ENCODE data around the gene FOXL2NB.
"Not testable (repeated sequence)": the region's sequence is repeated elsewhere in the genome, so short reads cannot be mapped to it uniquely, and the experiment has no call there.

Gene FOXL2NB

GRCh38 chr3:138946663-138947494 lies at the start of gene FOXL2NB, which contains the start of gene FOXL2:
Gene FOXL2NB, plus strand, starts transcription at chr3:138947217. Its CDS starts 148 bp downstream, at chr3:138947365.
Gene FOXL2, minus strand, starts transcription at chr3:138947137. Its CDS starts 415 bp downstream, at chr3:138946722.
- no peak for DNase-seq (ENCODE audit: low spot score)

GRCh38 chr3:138898301-138898700 lies 48.7 kb upstream of the FOXL2NB start:
- no peak for DNase-seq (ENCODE audit: low spot score)

DNA sequence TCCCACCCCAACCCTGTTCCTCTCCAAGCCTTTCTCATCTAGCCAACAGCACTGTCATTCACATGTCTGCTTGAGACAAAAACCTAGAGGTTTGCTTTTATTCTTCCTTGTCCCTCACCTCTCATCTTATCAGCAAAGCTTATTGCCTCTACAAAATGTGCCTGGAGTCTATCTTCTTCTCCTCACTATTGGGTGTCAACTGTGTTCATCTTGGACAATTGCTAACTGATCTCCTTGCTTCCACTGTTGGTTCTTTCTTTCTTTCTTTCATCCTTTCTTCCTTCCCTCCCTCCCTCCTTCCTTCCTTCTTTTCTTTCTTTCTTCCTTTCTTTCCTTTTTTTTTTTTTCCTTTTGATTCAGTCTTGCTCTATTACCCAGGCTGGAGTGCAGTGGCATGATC lies 48.3 kb upstream of the FOXL2NB start:
- no peak for DNase-seq (ENCODE audit: low spot score)

- no peak for DNase-seq (ENCODE audit: low spot score)
Observed at GRCh38 chr3:138899351-138899991, 47.5 kb upstream of the FOXL2NB start.

GRCh38 chr3:138901567-138901966 lies 45.5 kb upstream of the FOXL2NB start:
- no peak for DNase-seq (ENCODE audit: low spot score)

DNA sequence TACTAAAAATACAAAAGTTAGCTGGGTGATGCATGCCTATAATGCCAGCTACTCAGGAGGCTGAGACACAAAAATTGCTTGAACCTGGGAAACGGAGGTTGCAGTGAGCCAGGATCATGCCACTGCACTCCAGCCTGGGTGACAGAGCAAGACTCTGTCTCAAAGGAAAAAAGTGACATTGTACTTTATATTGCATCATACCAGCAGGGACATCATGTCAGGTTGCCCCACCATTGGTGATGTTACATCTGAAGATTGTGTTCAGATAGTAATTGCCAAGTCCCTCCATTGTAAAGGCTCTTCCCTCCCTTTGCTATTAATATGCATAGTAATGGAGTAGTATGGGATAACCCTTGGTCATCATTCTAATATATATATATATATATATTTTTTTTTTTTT lies 44.8 kb upstream of the FOXL2NB start:
- no peak for DNase-seq (ENCODE audit: low spot score)

- no peak for DNase-seq (ENCODE audit: low spot score)
Observed at GRCh38 chr3:138907539-138907938, 39.5 kb upstream of the FOXL2NB start.

DNA sequence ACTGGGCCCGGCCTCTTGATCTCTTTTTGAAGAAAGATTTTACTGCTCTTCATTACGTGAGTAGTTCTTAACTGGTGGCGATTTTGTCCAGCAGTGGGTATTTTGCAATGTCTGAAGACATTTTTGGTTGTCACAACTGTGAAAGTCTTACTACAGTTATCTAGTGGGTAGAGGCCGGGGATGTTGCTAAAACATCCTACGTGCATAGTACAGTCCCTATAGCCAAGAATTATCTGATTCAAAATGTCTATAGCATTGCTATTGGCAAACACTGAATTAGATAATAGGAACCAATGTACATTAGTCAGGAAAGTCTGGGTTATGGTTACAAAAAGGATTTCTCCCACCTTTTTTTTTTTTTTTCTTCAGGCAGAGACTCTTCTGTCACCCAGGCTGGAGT lies 38.2 kb upstream of the FOXL2NB start:
- no peak for DNase-seq (ENCODE audit: low spot score)

- peak; percentile 18 for DNase-seq (ENCODE audit: low spot score)
Observed at GRCh38 chr3:138909904-138910303, 37.1 kb upstream of the FOXL2NB start.

DNA sequence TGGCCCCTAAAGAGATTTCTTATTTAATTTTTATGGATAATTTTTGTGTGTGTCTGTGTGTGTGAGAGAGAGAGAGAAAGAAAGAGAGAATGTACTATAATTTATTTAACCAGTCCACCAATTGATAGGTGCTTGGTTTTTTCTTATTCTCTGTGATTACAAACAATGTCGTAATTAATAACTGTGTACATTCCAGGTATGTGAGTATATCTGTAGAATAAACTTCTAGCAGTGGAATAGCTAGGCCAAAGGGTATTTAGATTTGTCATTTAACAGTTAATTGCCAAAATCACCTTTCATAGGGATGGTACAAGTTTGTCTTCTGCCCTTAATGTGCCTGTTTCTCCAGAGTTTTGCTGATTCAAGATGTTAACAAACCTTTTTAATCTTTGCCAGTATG lies 35.4 kb upstream of the FOXL2NB start:
- no peak for DNase-seq (ENCODE audit: low spot score)

DNA sequence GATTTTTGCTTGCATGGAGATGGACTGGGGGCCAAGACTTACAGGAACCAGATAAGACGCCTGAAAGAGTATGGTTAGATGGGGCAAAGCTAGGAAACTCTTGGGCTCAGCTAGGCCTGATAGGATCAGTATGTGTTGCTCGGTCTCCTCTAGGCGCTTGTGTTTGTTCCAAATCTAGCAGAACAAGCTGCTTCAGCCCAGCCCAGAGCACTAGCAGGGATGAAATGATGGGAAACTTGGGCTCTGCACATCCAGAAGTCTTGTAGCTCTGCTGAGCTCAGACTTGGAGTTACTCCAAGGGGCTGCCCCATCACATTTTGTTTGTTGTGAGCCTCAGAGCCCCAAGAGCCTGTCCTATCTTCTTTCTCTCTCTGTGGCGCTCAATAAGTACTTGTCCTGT lies 34.8 kb upstream of the FOXL2NB start:
- no peak for DNase-seq (ENCODE audit: low spot score)

GRCh38 chr3:138913766-138914165 lies 33.3 kb upstream of the FOXL2NB start:
- DNase-seq (ENCODE audit: low spot score): no peak

DNA sequence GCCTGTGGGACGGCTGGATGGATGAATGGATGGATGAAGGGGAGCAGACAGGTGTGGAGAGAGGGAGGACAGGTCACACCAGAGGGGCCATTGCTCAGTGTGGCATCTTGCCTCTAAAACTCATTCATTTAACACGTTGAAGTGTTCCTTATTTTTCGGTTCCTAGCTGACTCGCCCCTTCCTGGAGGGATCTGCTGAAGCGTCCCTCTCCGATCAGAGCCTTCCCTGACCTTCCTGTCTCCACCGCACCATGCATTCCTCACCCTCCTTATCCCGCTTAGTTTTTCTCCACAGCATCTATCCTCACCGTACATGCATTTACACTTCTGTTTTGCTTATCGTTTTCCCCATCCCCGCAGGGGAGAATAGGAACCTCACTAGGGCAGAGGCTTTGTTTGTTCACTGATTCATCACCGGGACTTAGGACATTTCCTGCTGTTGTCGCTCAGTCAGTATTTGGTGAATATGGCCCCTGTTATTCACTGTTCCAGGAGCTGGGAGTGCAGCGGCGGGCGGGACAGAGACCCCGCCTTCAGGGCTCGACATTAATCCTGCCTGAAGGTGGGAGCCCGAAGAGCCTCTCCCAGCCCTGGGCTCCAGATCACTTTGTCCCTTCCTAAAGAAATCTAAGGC lies 32.0 kb upstream of the FOXL2NB start:
- DNase-seq (ENCODE audit: low spot score): peak; percentile 54

DNA sequence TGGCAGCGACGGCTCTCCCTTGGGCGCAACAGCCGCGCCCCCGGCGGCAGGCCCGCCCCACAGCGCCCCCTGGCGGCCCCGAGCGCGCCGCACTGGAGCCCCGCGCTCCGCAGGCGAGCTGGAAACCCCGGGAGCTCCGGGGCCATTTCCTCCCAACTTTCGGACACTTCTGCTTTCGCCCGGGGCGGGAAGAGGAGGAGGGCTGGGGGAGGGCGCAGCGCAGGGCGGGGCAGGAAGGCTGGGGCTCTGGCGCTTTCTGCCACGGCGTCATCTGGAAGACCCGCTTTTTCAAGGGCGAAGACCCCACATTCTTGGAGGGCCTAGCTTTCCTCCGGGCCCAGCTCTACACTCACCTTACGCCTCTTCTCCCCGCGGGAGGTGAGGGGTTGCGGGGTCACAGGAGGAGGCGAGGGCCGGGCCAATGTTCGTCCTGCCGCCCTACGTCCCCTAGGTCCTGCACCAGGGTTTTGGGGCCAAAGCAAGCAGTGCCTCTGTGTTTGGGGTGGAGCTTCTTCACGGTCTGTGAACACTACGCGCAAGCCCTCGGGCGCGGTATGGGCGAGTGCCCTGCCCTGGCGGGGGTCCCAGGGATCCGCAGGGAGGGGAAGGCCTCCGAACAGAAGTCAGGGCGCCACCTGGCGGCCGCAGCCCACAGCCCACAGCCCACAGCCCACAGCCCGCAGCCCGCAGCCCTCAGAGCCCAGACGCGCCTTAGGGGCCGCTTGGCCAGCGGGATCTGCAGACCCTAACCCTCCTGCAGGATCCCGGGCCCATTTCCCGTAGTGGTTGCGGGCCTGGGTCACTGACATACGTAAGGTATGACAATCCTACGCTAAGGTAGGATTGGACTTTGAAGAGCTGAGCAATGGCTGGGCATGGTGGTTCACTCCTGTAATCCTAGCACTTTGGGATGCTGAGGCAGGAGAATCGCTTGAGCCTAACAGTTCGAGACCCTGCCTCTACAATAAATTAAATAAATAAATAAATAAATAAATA lies 31.2 kb upstream of the FOXL2NB start:
- DNase-seq (ENCODE audit: low spot score): peak; percentile 87

GRCh38 chr3:138916824-138917223 lies 30.2 kb upstream of the FOXL2NB start:
- no peak for DNase-seq (ENCODE audit: low spot score)

- no peak for DNase-seq (ENCODE audit: low spot score)
Observed at GRCh38 chr3:138919325-138919724, 27.7 kb upstream of the FOXL2NB start.

GRCh38 chr3:138921316-138922292 lies 25.4 kb upstream of the FOXL2NB start:
- DNase-seq (ENCODE audit: low spot score): no peak

DNA sequence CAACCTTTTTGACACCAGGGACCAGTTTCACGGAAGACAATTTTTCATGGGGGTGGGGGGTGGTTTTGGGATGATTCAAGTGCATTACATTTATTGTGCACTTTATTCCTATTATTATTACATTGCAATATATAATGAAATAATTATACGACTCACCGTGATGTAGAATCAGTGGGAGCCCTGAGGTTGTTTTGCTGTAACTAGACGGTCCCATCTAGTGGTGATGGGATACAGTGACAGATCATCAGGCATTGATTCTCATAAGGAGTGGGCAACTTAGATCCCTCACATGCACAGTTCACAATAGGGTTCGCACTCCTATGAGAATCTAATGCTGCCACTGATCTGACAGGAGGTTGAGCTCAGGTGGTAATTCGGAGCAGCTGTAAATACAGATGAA lies 24.6 kb upstream of the FOXL2NB start:
- DNase-seq (ENCODE audit: low spot score): not testable (repeated sequence)

DNA sequence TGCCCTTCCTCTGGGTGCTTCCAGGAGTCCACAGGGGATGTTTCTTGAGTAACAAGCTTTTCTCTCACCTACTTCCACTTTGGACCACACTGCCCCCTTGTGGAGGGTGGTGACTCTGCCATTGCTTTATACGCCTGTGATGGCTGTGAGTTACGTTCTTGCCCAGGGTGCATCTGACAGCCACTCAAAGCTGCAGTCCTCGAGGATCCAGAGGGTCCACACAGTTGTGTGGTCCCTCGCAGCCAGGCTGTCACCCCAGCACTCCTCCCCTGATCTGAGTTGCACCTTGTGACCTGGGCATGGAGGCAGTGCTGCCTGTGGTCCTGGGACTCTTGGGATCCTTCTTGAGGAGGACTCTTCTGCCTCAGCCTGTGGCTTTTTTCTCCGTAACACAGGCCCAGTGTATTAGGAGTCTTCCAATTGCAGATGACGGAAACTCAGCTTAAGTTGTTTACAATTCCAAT lies 23.5 kb upstream of the FOXL2NB start:
- peak; percentile 77 for DNase-seq (ENCODE audit: low spot score)

DNA sequence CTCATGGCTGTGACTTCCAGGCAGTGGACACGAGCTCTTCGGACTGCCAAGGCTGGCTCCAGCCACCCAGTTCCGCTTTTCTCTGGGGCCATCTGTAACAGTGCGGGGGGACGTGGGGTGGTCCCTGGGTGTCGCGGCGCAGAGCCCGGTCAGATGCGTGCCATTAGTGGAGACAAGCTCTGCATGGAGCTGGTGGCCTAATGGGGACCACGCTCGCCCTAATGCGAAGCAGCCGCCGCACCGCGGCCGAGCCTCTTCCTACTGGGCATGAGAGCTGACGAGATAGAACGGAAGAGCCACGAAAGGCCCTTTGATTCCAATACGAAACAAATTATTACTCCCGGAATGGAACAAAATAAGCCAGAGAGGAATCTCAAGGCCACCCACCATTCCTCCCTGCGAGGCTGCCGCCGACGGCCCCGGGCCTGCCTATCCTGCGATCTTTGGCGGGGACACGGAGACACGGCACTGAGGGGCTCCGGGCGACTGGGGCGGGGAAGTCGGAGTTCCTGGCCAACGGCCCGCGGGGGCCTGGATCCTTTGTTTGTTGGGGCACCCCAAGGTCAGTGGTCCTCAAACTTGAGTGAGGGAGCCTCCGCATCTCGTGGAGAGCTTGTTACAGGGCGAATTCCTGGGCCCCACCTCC lies 18.2 kb upstream of the FOXL2NB start:
- DNase-seq (ENCODE audit: low spot score): no peak

Measured in HuH-7 (cell line).